Thoracic aorta (tissue), 2 donors: ENCODE measurements around the gene TAGAP. TPM values are rescaled to one million over a fixed set of nuclear protein-coding genes. Genes with fewer than 3 reads are reported as not detected.

ENCODE experiments used
- ATAC-seq: fragments of 150-250 bp; one replicate; pipeline ENCODE4 v1.8.0; 2017; ENCODE audit warnings: low read depth; ENCODE audit not compliant: insufficient number of reproducible peaks, low FRiP score
- DNase-seq: peaks from one replicate; pipeline ENCODE4 v3.0.0-alpha.2; 2020; ENCODE audit warnings: low spot score
- H3K27ac ChIP-seq, 2 donors: fragments of 200-600 bp; sonication (generic); 1 replicate in 1 of 2; 2 replicates in 1 of 2; pipeline ENCODE4 v1.5.1; 2016; ENCODE audit warnings: mild to moderate bottlenecking in 2 of 2, moderate library complexity in 2 of 2
- H3K27me3 ChIP-seq: fragments of 200-600 bp; sonication (generic); replicated peaks from 2 replicates; pipeline ENCODE4 v1.6.0; 2016; ENCODE audit warnings: mild to moderate bottlenecking; ENCODE audit not compliant: insufficient read depth
- H3K36me3 ChIP-seq: fragments of 200-600 bp; sonication (generic); one replicate; pipeline ENCODE4 v1.5.1; 2016
- H3K4me1 ChIP-seq, 2 donors: fragments of 200-600 bp; sonication (generic); 1 replicate in 1 of 2; 2 replicates in 1 of 2; pipeline versions ENCODE4 v1.5.1 to v1.6.0; 2016; ENCODE audit warnings: low read depth in 2 of 2, mild to moderate bottlenecking in 1 of 2; ENCODE audit not compliant: control insufficient read depth in 1 of 2
- H3K4me3 ChIP-seq: fragments of 200-600 bp; sonication (generic); 2 replicates; pipeline ENCODE4 v1.5.1; 2016; ENCODE audit warnings: mild to moderate bottlenecking
- H3K9me3 ChIP-seq: fragments of 200-600 bp; sonication (generic); 2 replicates; pipeline ENCODE4 v1.5.1; 2016
- total RNA-seq, 2 donors: library from RNA; depleted of rRNA; stranded (reverse); fragments of >200 nt; gene quantifications; one replicate each; pipeline versions ENCODE4 v1.1.0 to v1.2.3, GENCODE V29; 2016
- TF ChIP-seq, protein P1 (sequence below): fragments of 200-600 bp; sonication (generic); IDR thresholded peaks from one replicate; pipeline ENCODE4 v1.5.1; 2019; ENCODE audit warnings: antibody characterized with exemption

TAGAP gene
- total RNA-seq, 2 donors from 2014 or later, result 3.2 to 6.2 TPM

DNA sequence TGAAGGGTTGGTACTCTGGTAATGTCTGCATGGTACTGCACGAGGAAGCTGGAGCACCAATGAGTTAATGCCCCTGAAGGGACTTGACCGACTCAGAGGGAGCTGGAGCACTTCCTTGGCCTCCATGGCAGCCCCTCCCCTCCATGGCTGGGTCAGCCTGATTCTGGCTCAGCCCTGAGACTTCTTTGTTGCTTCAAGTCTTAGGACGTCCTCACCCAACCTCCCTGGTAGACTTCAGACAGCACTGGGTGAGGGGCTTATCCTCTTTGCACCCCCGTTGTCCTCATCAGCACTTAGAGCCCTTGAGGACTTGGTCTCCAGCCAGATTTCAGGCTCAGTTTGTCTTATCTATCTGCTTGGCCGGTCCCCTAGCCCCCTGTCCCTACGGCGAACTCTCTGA is 16.4 kb upstream of the TAGAP start:
- ATAC-seq, result no peak
- TF ChIP-seq, protein P1, sequence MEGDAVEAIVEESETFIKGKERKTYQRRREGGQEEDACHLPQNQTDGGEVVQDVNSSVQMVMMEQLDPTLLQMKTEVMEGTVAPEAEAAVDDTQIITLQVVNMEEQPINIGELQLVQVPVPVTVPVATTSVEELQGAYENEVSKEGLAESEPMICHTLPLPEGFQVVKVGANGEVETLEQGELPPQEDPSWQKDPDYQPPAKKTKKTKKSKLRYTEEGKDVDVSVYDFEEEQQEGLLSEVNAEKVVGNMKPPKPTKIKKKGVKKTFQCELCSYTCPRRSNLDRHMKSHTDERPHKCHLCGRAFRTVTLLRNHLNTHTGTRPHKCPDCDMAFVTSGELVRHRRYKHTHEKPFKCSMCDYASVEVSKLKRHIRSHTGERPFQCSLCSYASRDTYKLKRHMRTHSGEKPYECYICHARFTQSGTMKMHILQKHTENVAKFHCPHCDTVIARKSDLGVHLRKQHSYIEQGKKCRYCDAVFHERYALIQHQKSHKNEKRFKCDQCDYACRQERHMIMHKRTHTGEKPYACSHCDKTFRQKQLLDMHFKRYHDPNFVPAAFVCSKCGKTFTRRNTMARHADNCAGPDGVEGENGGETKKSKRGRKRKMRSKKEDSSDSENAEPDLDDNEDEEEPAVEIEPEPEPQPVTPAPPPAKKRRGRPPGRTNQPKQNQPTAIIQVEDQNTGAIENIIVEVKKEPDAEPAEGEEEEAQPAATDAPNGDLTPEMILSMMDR, result no peak

DNA sequence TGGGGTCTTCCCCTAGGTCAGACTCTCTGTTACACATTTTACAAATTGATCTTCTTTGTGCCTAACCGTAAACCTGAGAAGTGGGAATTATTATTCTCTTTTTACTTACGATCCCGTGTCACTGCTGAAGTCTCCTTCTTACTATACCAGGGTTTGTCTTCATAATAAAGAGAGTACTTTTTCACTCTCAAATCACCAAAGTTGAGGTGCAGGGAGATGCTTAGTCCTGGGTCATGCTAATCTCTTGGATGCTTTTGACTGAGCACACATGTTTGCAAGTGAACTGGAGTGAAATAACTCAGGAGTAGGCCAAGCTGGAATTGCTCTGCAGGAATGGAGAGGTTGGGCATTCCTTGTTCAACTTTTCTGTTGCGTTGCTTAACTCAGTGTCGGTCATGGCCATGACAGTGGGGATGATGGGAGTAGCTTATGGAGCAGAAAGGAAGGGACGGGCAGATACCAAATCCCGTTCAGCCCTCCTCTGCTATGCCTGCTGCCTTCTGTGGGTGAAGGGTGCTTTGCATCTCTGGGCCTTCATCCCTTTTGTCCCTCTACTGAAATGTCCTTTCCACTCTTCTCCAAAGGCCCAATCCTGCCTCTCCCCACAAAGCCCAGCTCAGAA is 15.2 kb upstream of the TAGAP start:
- Histone ChIP-seq H3K36me3 (no peaks in the 10 kb centered on the region), H3K27me3 (no peaks in the 10 kb centered on the region), H3K27ac (no peak overlapping the region), H3K4me1 (no peaks in the 10 kb centered on the region), H3K9me3 (no peaks in the 10 kb centered on the region), H3K4me3 (no peak overlapping the region)
- no peak for ATAC-seq
- TF ChIP-seq, protein P1, result no peak
- no peak for DNase-seq

More for the DNA sequence above, 16.4 kb upstream of the TAGAP start:
- Histone ChIP-seq H3K4me3 (no peak overlapping the region), H3K9me3 (no peaks in the 10 kb centered on the region), H3K27me3 (no peaks in the 10 kb centered on the region), H3K4me1 (no peaks in the 10 kb centered on the region), H3K36me3 (no peaks in the 10 kb centered on the region), H3K27ac (no peak overlapping the region)
- no peak for DNase-seq

DNA sequence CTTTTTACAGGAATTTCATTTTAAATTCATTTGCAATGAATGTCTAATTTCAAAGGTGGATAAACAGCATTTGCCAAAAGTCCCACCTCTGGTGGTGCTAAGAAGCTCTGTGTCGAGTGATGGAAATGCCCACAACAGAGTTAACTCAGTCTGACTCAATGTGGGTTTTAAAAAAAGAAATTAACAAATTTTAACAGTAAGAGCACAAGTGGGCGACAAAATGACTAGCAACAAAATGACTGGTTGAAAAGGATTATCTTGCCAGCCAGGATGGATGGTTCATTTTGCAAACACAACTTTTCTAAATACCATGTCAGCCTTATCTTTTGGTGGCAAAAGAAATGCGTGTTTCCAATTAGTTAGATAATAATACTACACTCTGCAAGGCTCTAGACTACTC is 14.3 kb upstream of the TAGAP start:
- TF ChIP-seq, protein P1, result no peak
- ATAC-seq (no peak), DNase-seq (no peak)
- Histone ChIP-seq H3K36me3 (no peaks in the 10 kb centered on the region), H3K4me3 (no peak overlapping the region), H3K4me1 (no peaks in the 10 kb centered on the region), H3K9me3 (no peaks in the 10 kb centered on the region), H3K27ac (no peak overlapping the region), H3K27me3 (no peaks in the 10 kb centered on the region)

DNA sequence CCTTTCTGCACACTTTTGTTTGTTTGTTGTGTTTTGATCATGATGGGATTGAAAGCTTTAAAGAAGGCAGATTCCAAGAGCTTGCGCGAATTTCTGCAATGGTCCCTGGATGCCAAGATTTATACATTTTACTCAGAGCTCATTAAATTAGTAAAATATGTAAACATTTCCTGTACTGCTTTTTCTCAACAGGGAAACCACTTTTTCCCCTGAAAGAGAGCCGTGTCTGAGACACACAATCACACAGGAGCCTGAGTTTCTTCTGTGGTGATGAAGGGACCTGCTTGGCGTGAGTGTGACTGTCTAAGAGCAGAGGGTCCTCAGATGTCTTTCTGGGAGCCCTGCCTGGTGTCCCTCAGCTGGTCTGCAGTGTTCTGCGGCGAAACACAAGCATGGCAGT is 12.1 kb upstream of the TAGAP start:
- Histone ChIP-seq H3K4me1 (no peaks in the 10 kb centered on the region), H3K4me3 (no peak overlapping the region), H3K27ac (no peak overlapping the region), H3K9me3 (no peaks in the 10 kb centered on the region), H3K36me3 (no peaks in the 10 kb centered on the region), H3K27me3 (no peaks in the 10 kb centered on the region)
- no peak for DNase-seq
- no peak for ATAC-seq
- TF ChIP-seq, protein P1, result no peak

DNA sequence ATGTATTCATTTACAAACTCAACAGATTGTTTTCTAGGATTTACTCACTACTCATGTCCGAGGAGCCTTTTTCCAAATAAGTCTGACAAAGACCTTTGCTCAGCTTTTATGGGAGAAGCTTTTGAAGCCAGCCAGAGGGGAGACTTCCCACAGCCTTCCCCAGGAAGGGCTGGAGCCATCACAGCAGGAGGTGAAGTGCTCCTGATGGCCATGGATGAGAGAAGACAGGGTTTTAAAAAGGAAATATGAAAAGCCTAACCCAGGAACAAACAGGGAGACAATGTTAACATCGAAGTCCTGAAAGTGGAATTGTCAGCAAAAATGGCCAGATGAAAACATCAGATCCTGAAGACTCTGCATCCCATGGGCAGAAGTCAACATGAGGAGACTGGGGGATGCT is 11.6 kb upstream of the TAGAP start:
- DNase-seq, result no peak
- TF ChIP-seq, protein P1, result no peak
- no peaks in the 10 kb centered on the region for H3K27me3 ChIP-seq
- no peak for ATAC-seq
- H3K4me3 ChIP-seq, result no peak overlapping the region
- H3K9me3 ChIP-seq, result no peaks in the 10 kb centered on the region
- H3K27ac ChIP-seq, result no peak overlapping the region
- no peaks in the 10 kb centered on the region for H3K36me3 ChIP-seq
- H3K4me1 ChIP-seq, result no peaks in the 10 kb centered on the region
